Nasal cavity respiratory epithelium epithelial cell of viscerocranial mucosa (primary cell): ENCODE measurements around the gene MGAM2. TPM values are rescaled to one million over a fixed set of nuclear protein-coding genes. Genes with fewer than 3 reads are reported as not detected.

Experiments
- total RNA-seq: library from RNA; depleted of rRNA; stranded (reverse); fragments of >200 nt; gene quantifications from 2 replicates; pipeline ENCODE4 v1.2.3, GENCODE V29; 2014

The MGAM2 gene
- 0.21 TPM in 1 of 2 replicates, not detected in the other for total RNA-seq

GRCh38 chr7:142111499-142111898 lies at the start of gene MGAM2:
Gene MGAM2 (plus strand): TSS chr7:142111718. CDS start chr7:142116874, 5,156 bp downstream.

GRCh38 chr7:142257958-142258357 lies 146.4 kb downstream of the MGAM2 start, which contains the start of gene PRSS58:
Gene PRSS58 (minus strand): TSS chr7:142258058. CDS start chr7:142257707, 351 bp downstream.

Other genes with a start within 250 kb of the MGAM2 start
- 0.43 TPM in 1 of 2 replicates, not detected in the other for gene OR9A4, start 195.3 kb upstream of the MGAM2 start, total RNA-seq
- 0.07 TPM in 1 of 2 replicates, not detected in the other for gene CLEC5A, start 164.7 kb upstream of the MGAM2 start, total RNA-seq
- gene TAS2R38, start 137.9 kb upstream of the MGAM2 start, total RNA-seq = not detected in 2 replicates
- gene MGAM, start 115.8 kb upstream of the MGAM2 start, total RNA-seq = under 0.01 and 4.1 TPM in 2 replicates
- gene PRSS58, start 146.3 kb downstream of the MGAM2 start, total RNA-seq = not detected in 2 replicates